Right lung (tissue), 5 donors: Measurements from ENCODE around the gene CFAP46. TPM values are rescaled to one million over a fixed set of nuclear protein-coding genes. Genes with fewer than 3 reads are reported as not detected.
"Not testable (repeated sequence)": the region's sequence is repeated elsewhere in the genome, so short reads cannot be mapped to it uniquely, and the experiment has no call there.

Experiments used
- DNase-seq, 2 donors: peaks; one replicate each; pipeline ENCODE4 v3.0.0-alpha.2; 2013
- polyA plus RNA-seq, 5 donors: library from polyadenylated mRNA; unstranded; fragments of 120-200 nt; gene quantifications; one replicate each; pipeline versions ENCODE4 v1.2.1 to v1.2.3, GENCODE V29; 2013; ENCODE audit warnings: inconsistent platforms in 1 of 5, low replicate concordance in 1 of 5; ENCODE audit not compliant: insufficient read length in 5 of 5, insufficient read depth in 1 of 5

Gene CFAP46
- polyA plus RNA-seq, 5 donors = 2.3 to 5.2 (median 3.8) TPM

GRCh38 chr10:132945125-132945893, 2.9 kb upstream of the CFAP46 start:
- no peak for DNase-seq

DNA sequence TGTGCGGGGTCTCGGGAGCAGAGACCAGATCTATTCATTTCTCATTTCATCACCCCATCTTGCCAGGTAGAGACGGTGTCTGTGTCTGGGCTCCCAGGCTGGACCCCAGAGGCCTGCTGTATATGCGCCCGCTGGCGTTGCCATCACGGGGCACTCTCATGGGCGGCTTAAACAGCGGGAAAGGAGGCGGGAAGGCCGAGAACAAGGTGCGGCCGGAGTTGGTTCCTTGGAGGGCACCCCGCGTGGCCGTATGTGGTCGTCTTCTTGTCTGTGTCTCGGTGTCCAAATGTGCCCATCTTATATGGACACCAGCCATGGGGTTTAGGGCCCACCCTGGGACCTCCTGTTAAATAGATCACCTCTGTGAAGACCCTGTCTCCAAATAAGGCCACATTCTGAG, 2.1 kb upstream of the CFAP46 start:
- DNase-seq = no peak

GRCh38 chr10:132943791-132944404, 1.5 kb upstream of the CFAP46 start:
- no peak for DNase-seq

- no peak for DNase-seq
Observed at GRCh38 chr10:132943058-132943790, 854 bp upstream of the CFAP46 start.

DNA sequence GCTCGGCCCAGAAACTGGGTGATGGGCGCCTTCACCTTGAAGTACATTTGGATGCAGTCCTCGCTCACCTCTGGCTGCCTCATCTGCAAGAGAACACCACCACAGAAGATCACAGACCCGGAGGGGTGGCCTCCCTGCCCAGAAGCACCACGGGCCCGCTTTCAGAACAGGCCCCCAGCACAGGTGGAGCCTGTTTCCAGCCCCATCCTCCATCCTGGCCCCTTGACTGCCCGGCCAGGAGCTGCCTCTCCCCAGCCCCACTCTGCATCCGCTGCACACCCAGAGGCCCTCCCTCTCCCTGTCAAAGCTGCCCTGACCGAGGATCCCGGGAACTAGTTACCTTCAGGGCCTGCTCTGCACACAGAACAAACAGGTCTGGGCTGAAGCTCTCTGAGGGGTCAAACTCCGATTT, 724 bp downstream of the CFAP46 start:
- no peak for DNase-seq

DNA sequence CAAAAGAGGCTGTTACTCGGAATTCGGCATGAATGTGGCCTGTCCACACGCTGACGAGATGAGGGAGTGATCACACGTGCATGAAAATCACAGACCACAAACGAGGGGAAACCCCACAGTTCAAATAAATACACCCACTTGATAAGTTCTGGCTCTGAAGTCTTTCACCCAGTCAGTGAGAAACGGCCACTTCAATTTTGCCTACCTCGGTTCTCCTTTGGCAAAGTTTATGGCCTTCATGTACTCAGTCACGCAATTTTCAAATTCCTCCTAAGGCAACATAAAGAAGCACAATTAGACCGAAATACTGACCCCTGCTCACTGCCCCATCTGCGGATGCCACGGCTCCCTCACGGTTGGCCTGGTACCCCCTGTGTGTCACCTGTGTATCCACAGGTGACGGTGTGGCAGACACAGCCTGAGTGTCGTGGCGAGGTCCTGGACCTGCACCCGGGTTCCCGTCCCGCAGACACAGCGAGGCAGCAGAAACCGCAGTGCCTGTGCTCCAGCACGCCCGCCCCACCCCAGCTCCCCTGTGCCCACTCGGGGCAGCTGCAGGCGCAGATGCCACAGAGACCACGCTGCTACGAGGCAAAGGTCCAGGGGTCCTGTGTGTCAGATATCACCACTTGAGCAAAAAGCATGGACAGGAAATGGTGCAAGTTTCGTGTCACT, 1.4 kb downstream of the CFAP46 start:
- no peak for DNase-seq

DNA sequence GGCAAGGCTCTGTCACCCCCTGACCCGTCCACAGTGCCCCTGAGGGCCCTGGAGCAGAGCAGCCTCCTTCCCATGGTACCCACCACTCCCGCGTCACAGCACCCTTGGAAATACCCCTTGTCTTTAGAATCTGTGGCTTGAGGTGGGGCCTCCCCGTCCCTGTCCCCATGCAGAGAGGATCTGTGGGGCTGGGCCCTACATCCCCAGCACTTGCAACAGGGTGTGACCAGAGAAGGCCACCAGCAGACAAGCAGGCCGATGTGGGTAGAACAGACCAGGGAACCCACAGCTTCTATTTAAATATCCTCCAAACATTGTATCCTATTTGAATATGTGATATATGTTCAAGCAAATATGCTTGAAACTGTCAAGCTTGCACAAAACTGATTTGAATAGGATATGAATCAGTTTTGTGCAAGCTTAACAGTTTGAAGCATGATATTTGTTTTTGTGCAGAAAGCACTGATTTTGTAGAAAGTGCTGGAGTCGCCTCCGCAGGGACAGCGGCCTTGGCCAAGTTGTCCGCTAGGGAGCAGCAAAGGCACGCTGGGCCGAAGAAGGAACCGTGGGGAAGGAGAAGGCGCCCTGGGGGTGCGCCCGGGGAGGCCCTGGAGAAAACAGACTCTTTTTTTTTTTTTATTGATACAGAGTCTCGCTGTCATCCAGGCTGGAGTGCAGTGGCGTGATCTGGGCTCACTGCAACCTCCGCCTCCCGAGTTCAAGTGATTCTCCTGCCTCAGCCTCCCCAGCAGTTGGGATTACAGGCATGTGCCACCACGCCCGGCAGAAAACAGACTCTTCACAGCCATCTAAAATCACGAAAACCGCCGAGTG, 2.2 kb downstream of the CFAP46 start:
- DNase-seq = no peak

- DNase-seq = no peak
Observed at GRCh38 chr10:132939378-132939955, 2.9 kb downstream of the CFAP46 start.

DNA sequence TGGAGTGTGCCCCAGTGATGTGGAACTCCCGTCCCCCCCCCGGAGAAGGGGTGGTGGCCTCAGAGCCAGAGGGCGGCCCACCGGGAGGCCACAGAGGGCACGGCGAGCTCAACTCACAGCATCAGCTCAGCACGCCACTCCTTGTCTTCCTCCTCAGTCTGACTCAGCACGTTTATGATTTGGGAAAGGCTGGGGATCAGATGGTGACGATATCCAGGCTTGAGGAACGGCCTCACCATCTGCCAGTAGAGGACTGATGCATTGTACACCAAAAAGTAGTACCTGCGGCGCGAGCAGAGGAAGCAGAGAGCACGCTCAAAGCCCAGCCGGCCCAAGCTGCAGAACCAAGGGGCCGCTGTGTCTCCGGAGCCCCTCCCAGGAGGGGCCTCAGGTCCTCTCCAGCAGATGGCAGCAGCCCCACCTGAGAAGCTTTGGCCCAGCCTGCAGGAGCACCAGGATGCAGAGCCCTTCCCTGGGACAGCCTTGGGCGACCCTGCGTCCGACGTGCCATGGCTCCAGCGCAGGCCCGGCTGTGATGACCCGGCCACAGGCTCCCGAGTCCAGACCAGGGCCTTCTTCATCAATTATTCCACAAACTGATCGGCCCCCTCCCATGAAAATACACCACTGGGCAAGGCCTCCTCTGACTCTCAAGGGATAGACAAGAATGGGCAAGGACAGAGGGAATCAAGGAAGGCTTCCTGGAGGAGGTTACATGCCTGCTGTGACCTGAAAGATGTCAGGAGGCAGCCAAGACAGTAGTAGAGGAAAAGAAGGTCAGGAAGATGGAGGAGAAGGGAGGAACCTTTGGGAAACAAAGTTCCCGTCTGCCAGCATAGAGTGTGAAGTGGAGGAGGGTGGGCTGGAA, 3.7 kb downstream of the CFAP46 start:
- no peak for DNase-seq

GRCh38 chr10:132937861-132938260, 4.5 kb downstream of the CFAP46 start:
- DNase-seq = no peak

DNA sequence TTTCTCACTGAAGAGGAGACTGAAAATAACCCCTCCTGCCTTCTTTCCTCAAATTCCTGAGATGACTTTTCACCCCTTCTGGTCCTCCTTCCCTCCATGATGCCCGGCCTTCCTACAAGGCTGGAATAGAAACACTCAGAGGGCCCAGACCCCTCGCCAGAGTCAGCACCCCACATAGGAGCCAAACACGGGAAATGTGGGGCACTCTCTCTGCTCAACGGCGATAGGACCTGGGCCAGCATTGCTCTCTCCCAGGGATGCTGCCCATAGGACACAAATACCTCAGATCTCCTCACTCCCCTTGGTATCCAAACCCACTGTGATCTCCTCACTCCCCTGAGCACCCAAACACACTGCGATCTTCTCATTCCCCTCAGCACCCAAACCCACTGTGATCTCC, 7.4 kb downstream of the CFAP46 start:
- no peak for DNase-seq

DNA sequence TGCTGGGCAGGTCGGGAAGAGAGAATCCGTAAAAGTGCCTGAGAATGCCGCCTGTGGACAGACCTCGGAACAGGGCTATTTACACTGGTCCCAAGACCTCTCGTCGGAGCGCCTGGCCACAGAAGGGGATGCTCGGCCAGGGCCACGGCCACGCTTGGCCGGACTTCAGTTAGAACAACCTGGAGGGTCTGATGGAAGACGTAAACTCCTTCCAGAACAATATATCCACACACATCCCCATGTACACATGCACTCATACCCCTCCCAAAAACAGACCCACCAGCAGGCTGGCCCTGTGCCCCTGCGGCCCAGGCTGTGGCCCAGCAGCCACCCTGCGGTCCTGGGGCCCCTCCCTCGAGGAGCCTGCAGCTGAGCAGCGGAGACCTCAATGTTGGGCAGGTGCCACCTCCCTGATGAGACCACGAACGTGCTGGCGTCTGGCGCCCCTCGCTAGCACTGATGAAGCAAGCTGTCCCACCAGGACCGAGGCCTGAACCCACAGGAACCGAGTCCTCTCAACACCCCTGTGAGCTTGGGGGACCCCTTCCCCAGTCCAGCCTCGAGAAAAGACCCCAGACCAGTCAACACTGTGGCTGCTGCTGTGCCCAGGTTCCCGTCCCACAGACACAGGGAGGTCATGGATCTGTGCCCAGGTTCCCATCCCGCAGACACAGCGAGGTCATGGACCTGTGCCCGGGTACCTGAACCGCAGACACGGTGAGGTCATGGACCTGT, 8.9 kb downstream of the CFAP46 start:
- DNase-seq = no peak

GRCh38 chr10:132932461-132933307, 9.7 kb downstream of the CFAP46 start:
- no peak for DNase-seq

- not testable (repeated sequence) for DNase-seq
Observed at GRCh38 chr10:132931258-132932250, 10.8 kb downstream of the CFAP46 start.

DNA sequence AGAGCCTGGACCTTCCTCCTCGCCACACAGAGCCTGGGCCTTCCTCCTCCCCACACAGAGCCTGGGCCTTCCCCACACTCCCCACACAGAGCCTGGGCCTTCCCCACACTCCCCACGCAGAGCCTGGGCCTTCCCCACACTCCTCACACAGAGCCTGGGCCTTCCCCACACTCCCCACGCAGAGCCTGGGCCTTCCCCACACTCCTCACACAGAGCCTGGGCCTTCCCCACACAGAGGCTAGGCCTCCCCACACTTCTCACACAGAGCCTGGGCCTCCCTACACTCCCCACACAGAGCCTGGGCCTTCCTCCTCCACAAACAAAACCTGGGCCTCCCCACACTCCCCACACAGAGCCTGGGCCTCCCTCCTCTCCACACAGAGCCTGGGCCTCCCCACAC, 11.7 kb downstream of the CFAP46 start:
- DNase-seq = not testable (repeated sequence)

- no peak for DNase-seq
Observed at GRCh38 chr10:132929953-132930548, 12.3 kb downstream of the CFAP46 start.

- no peak for DNase-seq
Observed at GRCh38 chr10:132929480-132929879, 12.9 kb downstream of the CFAP46 start.
